ENCODE data around the gene UBA6.
A peak's percentile ranks its signal among the peaks of the same experiment; 100 is the strongest.

Gene UBA6

GRCh38 chr4:67721770-67722597 is 21.0 kb upstream of the UBA6 start:
- TF ChIP-seq, protein P1, sequence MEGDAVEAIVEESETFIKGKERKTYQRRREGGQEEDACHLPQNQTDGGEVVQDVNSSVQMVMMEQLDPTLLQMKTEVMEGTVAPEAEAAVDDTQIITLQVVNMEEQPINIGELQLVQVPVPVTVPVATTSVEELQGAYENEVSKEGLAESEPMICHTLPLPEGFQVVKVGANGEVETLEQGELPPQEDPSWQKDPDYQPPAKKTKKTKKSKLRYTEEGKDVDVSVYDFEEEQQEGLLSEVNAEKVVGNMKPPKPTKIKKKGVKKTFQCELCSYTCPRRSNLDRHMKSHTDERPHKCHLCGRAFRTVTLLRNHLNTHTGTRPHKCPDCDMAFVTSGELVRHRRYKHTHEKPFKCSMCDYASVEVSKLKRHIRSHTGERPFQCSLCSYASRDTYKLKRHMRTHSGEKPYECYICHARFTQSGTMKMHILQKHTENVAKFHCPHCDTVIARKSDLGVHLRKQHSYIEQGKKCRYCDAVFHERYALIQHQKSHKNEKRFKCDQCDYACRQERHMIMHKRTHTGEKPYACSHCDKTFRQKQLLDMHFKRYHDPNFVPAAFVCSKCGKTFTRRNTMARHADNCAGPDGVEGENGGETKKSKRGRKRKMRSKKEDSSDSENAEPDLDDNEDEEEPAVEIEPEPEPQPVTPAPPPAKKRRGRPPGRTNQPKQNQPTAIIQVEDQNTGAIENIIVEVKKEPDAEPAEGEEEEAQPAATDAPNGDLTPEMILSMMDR (conservative IDR thresholded peaks at IDR 0.05): no peak
- no peak for TF ChIP-seq ZFX (IDR thresholded peaks at IDR 0.05)
- H3K27ac ChIP-seq: no peak overlapping the region

- no peak overlapping the region for H3K27ac ChIP-seq
- TF ChIP-seq, protein P1 (conservative IDR thresholded peaks at IDR 0.05): no peak
- TF ChIP-seq ZFX (IDR thresholded peaks at IDR 0.05): no peak
These were observed 20.4 kb upstream of the UBA6 start for GRCh38 chr4:67721315-67721769.

- no peak overlapping the region for H3K27ac ChIP-seq
- TF ChIP-seq, protein P1 (conservative IDR thresholded peaks at IDR 0.05): no peak
- no peak for TF ChIP-seq ZFX (IDR thresholded peaks at IDR 0.05)
These were observed 19.1 kb upstream of the UBA6 start for GRCh38 chr4:67719953-67720617.

GRCh38 chr4:67718848-67719247 is 17.9 kb upstream of the UBA6 start:
- TF ChIP-seq, protein P1 (conservative IDR thresholded peaks at IDR 0.05): no peak
- TF ChIP-seq ZFX (IDR thresholded peaks at IDR 0.05): no peak
- H3K27ac ChIP-seq: no peak overlapping the region

DNA sequence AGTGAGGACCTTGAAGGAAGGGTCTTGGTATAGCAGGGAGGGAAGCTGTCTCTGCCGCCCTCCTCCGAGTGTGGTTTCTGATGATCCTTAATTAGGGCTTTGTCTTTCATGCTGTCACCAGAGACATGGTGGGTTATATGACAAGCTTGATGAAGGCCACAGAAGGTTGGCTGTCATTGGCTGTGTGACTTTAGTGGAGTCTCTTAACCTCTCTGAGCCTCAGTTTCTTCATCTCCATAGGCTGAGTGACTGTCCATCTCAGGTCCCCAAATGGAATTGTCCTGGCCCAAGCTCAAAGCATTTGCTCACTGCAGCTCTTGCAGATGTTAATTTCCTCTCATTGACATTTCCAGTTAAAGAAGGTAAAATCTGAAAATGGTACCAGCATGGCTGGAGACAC is 16.6 kb upstream of the UBA6 start:
- TF ChIP-seq, protein P1 (conservative IDR thresholded peaks at IDR 0.05): no peak
- no peak for TF ChIP-seq ZFX (IDR thresholded peaks at IDR 0.05)
- no peak overlapping the region for H3K27ac ChIP-seq

DNA sequence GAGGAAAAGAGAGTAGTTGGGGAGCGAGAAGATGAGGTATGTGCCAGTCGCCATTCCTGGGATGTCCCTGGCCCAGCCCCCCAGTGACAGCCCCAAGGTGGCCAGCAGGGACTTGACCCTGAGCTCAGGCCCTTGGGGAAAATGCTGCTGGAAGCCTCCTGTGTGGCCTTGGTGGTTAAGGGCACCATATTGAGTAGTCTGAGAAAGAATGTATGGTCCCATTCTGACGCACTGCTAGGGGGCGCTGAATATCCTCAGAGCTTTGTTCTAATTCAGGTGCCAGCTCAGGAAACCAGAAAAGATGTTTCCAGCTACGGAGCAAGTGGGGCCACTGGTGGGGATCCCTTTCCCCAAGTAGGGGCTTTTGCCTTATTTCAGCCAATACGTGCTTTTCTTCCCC is 14.0 kb upstream of the UBA6 start:
- TF ChIP-seq ZFX (IDR thresholded peaks at IDR 0.05): no peak
- TF ChIP-seq, protein P1 (conservative IDR thresholded peaks at IDR 0.05): peak; percentile 8
- H3K27ac ChIP-seq: peak overlapping the region; percentile 83

DNA sequence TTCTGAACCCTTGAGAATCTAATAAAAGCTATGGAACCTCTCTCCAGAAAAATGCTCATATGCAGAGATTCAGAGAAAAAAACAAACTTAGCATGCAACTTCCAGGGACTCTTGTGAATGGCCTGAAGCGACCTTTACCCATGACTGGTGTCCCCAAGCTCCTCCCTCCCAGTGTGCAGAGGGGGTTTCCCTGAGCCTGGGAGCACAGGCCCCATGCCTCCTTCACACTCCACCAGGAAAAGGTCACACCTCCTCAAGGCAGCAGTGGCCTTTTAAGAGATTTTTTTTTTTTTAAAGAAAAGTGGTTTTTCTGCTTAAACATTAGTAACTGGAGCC is 13.3 kb upstream of the UBA6 start:
- peak overlapping the region; percentile 83 for H3K27ac ChIP-seq
- TF ChIP-seq, protein P1 (conservative IDR thresholded peaks at IDR 0.05): no peak
- no peak for TF ChIP-seq ZFX (IDR thresholded peaks at IDR 0.05)

All from C4-2B (cell line).